ENCODE data around the gene ARHGEF6. TPM values are rescaled to one million over a fixed set of nuclear protein-coding genes. Genes with fewer than 3 reads are reported as not detected.
"Not testable (repeated sequence)": the region's sequence is repeated elsewhere in the genome, so short reads cannot be mapped to it uniquely, and the experiment has no call there.

The ARHGEF6 gene
- total RNA-seq, 1 donor from 2014 or later: 8.7 TPM

DNA sequence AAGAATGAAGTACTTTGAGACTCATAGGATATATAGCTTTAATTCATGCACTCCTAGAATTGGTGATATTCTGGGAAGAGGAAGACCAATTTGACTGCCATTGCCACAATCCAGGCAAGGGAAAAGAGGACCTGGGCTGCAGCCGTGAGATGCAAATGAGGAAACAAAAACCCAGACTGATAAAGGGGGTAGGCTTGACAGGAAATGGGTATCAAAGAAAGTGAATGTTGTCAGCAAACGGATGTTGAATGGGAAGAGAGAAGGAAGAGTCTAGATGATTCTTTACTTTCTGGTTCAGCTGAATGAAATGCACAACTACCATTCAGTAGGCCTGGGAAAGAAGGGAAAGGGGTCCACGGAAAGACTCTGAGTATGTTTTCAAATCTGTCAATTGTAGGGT is 17.1 kb upstream of the ARHGEF6 start:
- no peaks in the 10 kb centered on the region for H3K27me3 Mint-ChIP-seq (ENCODE audit: unreplicated experiment)
- no peak overlapping the region for H3K4me3 Mint-ChIP-seq (ENCODE audit: unreplicated experiment)
- DNase-seq (ENCODE audit: extremely low spot score, unreplicated experiment): no peak
- H3K4me1 Mint-ChIP-seq (ENCODE audit: unreplicated experiment): no peaks in the 10 kb centered on the region
- H3K27ac Mint-ChIP-seq (ENCODE audit: unreplicated experiment): no peak overlapping the region
- TF ChIP-seq, protein P1, sequence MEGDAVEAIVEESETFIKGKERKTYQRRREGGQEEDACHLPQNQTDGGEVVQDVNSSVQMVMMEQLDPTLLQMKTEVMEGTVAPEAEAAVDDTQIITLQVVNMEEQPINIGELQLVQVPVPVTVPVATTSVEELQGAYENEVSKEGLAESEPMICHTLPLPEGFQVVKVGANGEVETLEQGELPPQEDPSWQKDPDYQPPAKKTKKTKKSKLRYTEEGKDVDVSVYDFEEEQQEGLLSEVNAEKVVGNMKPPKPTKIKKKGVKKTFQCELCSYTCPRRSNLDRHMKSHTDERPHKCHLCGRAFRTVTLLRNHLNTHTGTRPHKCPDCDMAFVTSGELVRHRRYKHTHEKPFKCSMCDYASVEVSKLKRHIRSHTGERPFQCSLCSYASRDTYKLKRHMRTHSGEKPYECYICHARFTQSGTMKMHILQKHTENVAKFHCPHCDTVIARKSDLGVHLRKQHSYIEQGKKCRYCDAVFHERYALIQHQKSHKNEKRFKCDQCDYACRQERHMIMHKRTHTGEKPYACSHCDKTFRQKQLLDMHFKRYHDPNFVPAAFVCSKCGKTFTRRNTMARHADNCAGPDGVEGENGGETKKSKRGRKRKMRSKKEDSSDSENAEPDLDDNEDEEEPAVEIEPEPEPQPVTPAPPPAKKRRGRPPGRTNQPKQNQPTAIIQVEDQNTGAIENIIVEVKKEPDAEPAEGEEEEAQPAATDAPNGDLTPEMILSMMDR (IDR thresholded peaks at IDR 0.05): no peak
- peaks cover 30% of the 10 kb centered on the region for H3K9me3 Mint-ChIP-seq (ENCODE audit: unreplicated experiment)
- no peaks in the 10 kb centered on the region for H3K36me3 Mint-ChIP-seq (ENCODE audit: unreplicated experiment)

DNA sequence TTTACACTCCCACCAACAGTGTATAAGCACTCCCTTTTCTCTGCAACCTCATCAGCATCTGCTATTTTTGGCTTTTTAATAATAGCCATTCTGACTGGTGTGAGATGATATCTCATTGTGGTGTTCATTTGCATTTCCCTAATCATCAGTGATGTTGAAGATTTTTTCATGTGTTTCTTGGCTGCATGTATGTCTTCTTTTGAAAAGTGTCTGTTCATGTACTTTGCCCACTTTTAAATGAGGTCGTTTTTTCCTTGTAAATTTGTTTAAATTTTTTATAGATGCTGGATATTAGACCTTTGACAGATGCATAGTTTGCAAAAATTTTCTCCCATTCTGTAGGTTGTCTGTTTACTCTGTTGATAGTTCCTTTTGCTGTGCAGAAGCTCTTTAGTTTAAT is 14.4 kb upstream of the ARHGEF6 start:
- not testable (repeated sequence) for H3K36me3 Mint-ChIP-seq (ENCODE audit: unreplicated experiment); H3K27me3 Mint-ChIP-seq (ENCODE audit: unreplicated experiment); H3K4me3 Mint-ChIP-seq (ENCODE audit: unreplicated experiment); H3K27ac Mint-ChIP-seq (ENCODE audit: unreplicated experiment); H3K4me1 Mint-ChIP-seq (ENCODE audit: unreplicated experiment); DNase-seq (ENCODE audit: extremely low spot score, unreplicated experiment)
- H3K9me3 Mint-ChIP-seq (ENCODE audit: unreplicated experiment): peaks cover 28% of the 10 kb centered on the region

DNA sequence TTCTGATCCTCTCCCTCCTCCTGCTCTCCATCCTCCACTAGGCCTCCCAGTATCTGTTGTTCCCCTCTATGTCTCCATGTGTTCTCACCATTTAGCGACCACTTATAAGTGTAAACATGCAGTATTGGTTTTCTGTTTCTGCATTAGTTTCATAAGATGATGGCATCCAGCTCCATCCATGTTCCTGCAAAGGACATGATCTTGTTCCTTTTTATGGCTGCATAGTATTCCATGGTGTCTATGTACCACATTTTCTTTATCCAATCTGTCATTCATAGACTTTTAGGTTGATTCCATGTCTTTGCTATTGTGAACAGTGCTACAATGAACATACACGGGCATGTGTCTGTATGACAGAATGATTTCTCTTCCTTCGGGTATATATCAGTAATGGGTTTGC is 13.9 kb upstream of the ARHGEF6 start:
- not testable (repeated sequence) for H3K27me3 Mint-ChIP-seq (ENCODE audit: unreplicated experiment)
- H3K9me3 Mint-ChIP-seq (ENCODE audit: unreplicated experiment): peaks cover 28% of the 10 kb centered on the region

GRCh38 chrX:136794080-136794479 is 13.3 kb upstream of the ARHGEF6 start:
- H3K4me1 Mint-ChIP-seq (ENCODE audit: unreplicated experiment): no peaks in the 10 kb centered on the region
- no peak for DNase-seq (ENCODE audit: extremely low spot score, unreplicated experiment)
- H3K27me3 Mint-ChIP-seq (ENCODE audit: unreplicated experiment): no peaks in the 10 kb centered on the region
- no peak overlapping the region for H3K27ac Mint-ChIP-seq (ENCODE audit: unreplicated experiment)
- H3K9me3 Mint-ChIP-seq (ENCODE audit: unreplicated experiment): peaks cover 33% of the 10 kb centered on the region
- TF ChIP-seq, protein P1 (IDR thresholded peaks at IDR 0.05): no peak
- no peaks in the 10 kb centered on the region for H3K36me3 Mint-ChIP-seq (ENCODE audit: unreplicated experiment)
- H3K4me3 Mint-ChIP-seq (ENCODE audit: unreplicated experiment): no peak overlapping the region

More for the DNA sequence above, 13.9 kb upstream of the ARHGEF6 start:
- H3K4me1 Mint-ChIP-seq (ENCODE audit: unreplicated experiment); H3K4me3 Mint-ChIP-seq (ENCODE audit: unreplicated experiment); H3K36me3 Mint-ChIP-seq (ENCODE audit: unreplicated experiment); H3K27ac Mint-ChIP-seq (ENCODE audit: unreplicated experiment); DNase-seq (ENCODE audit: extremely low spot score, unreplicated experiment): not testable (repeated sequence)

- Mint-ChIP-seq H3K27ac (ENCODE audit: unreplicated experiment) (no peak overlapping the region), H3K4me3 (ENCODE audit: unreplicated experiment) (no peak overlapping the region), H3K4me1 (ENCODE audit: unreplicated experiment) (no peaks in the 10 kb centered on the region), H3K36me3 (ENCODE audit: unreplicated experiment) (no peaks in the 10 kb centered on the region), H3K27me3 (ENCODE audit: unreplicated experiment) (no peaks in the 10 kb centered on the region), H3K9me3 (ENCODE audit: unreplicated experiment) (peaks cover 22% of the 10 kb centered on the region)
- TF ChIP-seq, protein P1 (IDR thresholded peaks at IDR 0.05): no peak
- no peak for DNase-seq (ENCODE audit: extremely low spot score, unreplicated experiment)
Observed at GRCh38 chrX:136789856-136790255, 9.1 kb upstream of the ARHGEF6 start.

- Mint-ChIP-seq H3K27me3 (ENCODE audit: unreplicated experiment) (peaks cover 3% of the 10 kb centered on the region), H3K36me3 (ENCODE audit: unreplicated experiment) (no peaks in the 10 kb centered on the region), H3K9me3 (ENCODE audit: unreplicated experiment) (peaks cover 8% of the 10 kb centered on the region), H3K4me1 (ENCODE audit: unreplicated experiment) (peaks cover 2% of the 10 kb centered on the region), H3K27ac (ENCODE audit: unreplicated experiment) (no peak overlapping the region), H3K4me3 (ENCODE audit: unreplicated experiment) (no peak overlapping the region)
- DNase-seq (ENCODE audit: extremely low spot score, unreplicated experiment): no peak
- TF ChIP-seq, protein P1 (IDR thresholded peaks at IDR 0.05): no peak
Observed at GRCh38 chrX:136784231-136784630, 3.5 kb upstream of the ARHGEF6 start.
